HepG2 (cell line): ENCODE data around the gene COL4A3. TPM values are rescaled to one million over a fixed set of nuclear protein-coding genes. Genes with fewer than 3 reads are reported as not detected.

Experiments used
- ATF2 ChIP-seq: sonication (generic); formaldehyde crosslinking; IDR thresholded peaks from 2 replicates; pipeline ENCODE4 v1.4.0; 2020; ENCODE audit warnings: missing genetic modification reagents
- ATF3 ChIP-seq: sonication (generic); formaldehyde crosslinking; IDR thresholded peaks from 2 replicates; pipeline ENCODE4 v1.4.0; 2020; ENCODE audit warnings: missing genetic modification reagents
- ESRRA ChIP-seq: sonication (generic); formaldehyde crosslinking; IDR thresholded peaks from 2 replicates; pipeline ENCODE4 v1.5.1; 2020; ENCODE audit warnings: mild to moderate bottlenecking, low read depth, missing genetic modification reagents
- EZH2 ChIP-seq: conservative IDR thresholded peaks from 2 replicates; pipeline ENCODE4 v1.6.1; 2012; ENCODE audit warnings: mild to moderate bottlenecking, low read depth, low read length, moderate library complexity
- GATAD1 ChIP-seq: IDR thresholded peaks from 2 replicates; pipeline ENCODE4 v1.6.1; 2016; ENCODE audit warnings: missing genetic modification reagents, missing compliant biosample characterization
- KAT7 ChIP-seq: IDR thresholded peaks from 2 replicates; pipeline ENCODE4 v1.6.1; 2018; ENCODE audit warnings: borderline replicate concordance, missing compliant biosample characterization
- KDM6A ChIP-seq: IDR thresholded peaks from 2 replicates; pipeline ENCODE4 v1.6.1; 2016; ENCODE audit warnings: low read depth
- MBNL3 ChIP-seq: fragments of 250-450 bp; sonication (Bioruptor Pico); conservative IDR thresholded peaks from 2 replicates; pipeline ENCODE4 v1.8.0; 2022; ENCODE audit warnings: mild to moderate bottlenecking, inconsistent platforms
- NR3C1 ChIP-seq: sonication (generic); formaldehyde crosslinking; IDR thresholded peaks from 2 replicates; pipeline ENCODE4 v1.4.0; 2020; ENCODE audit warnings: missing genetic modification reagents
- RARG ChIP-seq: sonication (generic); formaldehyde crosslinking; IDR thresholded peaks from 2 replicates; pipeline ENCODE4 v1.4.0; 2020; ENCODE audit warnings: low read depth, mild to moderate bottlenecking, missing genetic modification reagents
- RNF2 ChIP-seq: fragments of 450-650 bp; conservative IDR thresholded peaks from 2 replicates; pipeline ENCODE4 v1.6.1; 2016; ENCODE audit warnings: low read depth
- SAFB2 ChIP-seq: sonication (generic); formaldehyde crosslinking; IDR thresholded peaks from 2 replicates; pipeline ENCODE4 v1.5.1; 2020; ENCODE audit warnings: missing genetic modification reagents, low read depth, mild to moderate bottlenecking, borderline replicate concordance
- SIX1 ChIP-seq: sonication (generic); formaldehyde crosslinking; IDR thresholded peaks from 2 replicates; pipeline ENCODE4 v1.4.0; 2020; ENCODE audit warnings: missing genetic modification reagents, borderline replicate concordance
- SP5 ChIP-seq: IDR thresholded peaks from 2 replicates; pipeline ENCODE4 v1.6.1; 2016; ENCODE audit warnings: low read depth, borderline replicate concordance
- ZBTB20 ChIP-seq: sonication (generic); formaldehyde crosslinking; IDR thresholded peaks from 2 replicates; pipeline ENCODE4 v1.8.1; 2023; ENCODE audit warnings: missing genetic modification reagents, low read depth, mild to moderate bottlenecking, borderline replicate concordance
- ZBTB26 ChIP-seq: IDR thresholded peaks from 2 replicates; pipeline ENCODE4 v1.6.1; 2016; ENCODE audit warnings: missing compliant biosample characterization, missing genetic modification reagents, borderline replicate concordance
- ZHX1 ChIP-seq: sonication (generic); formaldehyde crosslinking; IDR thresholded peaks from 2 replicates; pipeline ENCODE4 v1.8.1; 2022; ENCODE audit warnings: low read depth, mild to moderate bottlenecking, missing genetic modification reagents
- ZNF274 ChIP-seq: sonication (generic); formaldehyde crosslinking; IDR thresholded peaks from 2 replicates; pipeline ENCODE4 v1.5.1; 2020; ENCODE audit warnings: mild to moderate bottlenecking, missing genetic modification reagents
- ZNF333 ChIP-seq: sonication (generic); formaldehyde crosslinking; IDR thresholded peaks from 2 replicates; pipeline ENCODE4 v1.4.0; 2020; ENCODE audit warnings: mild to moderate bottlenecking, missing genetic modification reagents, borderline replicate concordance
- ZNF33A ChIP-seq: sonication (generic); formaldehyde crosslinking; IDR thresholded peaks from 2 replicates; pipeline ENCODE4 v1.5.1; 2020; ENCODE audit warnings: missing genetic modification reagents, mild to moderate bottlenecking, moderate library complexity, borderline replicate concordance
- ZNF460 ChIP-seq: sonication (generic); formaldehyde crosslinking; IDR thresholded peaks from 2 replicates; pipeline ENCODE4 v1.5.1; 2020; ENCODE audit warnings: missing genetic modification reagents, mild to moderate bottlenecking, borderline replicate concordance
- ZNF547 ChIP-seq: sonication (generic); formaldehyde crosslinking; IDR thresholded peaks from 2 replicates; pipeline ENCODE4 v1.5.1; 2020; ENCODE audit warnings: mild to moderate bottlenecking, missing genetic modification reagents
- ZNF564 ChIP-seq: sonication (generic); formaldehyde crosslinking; IDR thresholded peaks from 2 replicates; pipeline ENCODE4 v1.8.1; 2023; ENCODE audit warnings: mild to moderate bottlenecking, missing genetic modification reagents
- ZNF644 ChIP-seq: IDR thresholded peaks from 2 replicates; pipeline ENCODE4 v1.6.1; 2016; ENCODE audit warnings: low read depth
- ZNF792 ChIP-seq: IDR thresholded peaks from 2 replicates; pipeline ENCODE4 v1.6.1; 2016
- polyA plus RNA-seq, 8 experiments: library from polyadenylated mRNA; depleted of rRNA in 3 of 8; stranded (reverse) in 7 of 8; unstranded in 1 of 8; fragments of >200 nt; fragmentation: Illumina TruSeq in 4 of 8; extraction: Trizol in 4 of 8; gene quantifications; 2 replicates each; pipeline versions ENCODE4 v1.2.1 to v1.2.3, GENCODE V29; 2011 to 2016; ENCODE audit warnings: low read depth in 4 of 8, missing spikeins in 1 of 8, mixed read lengths in 1 of 8; ENCODE audit not compliant: insufficient read depth in 1 of 8
- total RNA-seq, 5 experiments: library from RNA; depleted of rRNA; stranded (reverse); fragments of >200 nt; fragmentation: Illumina TruSeq; extraction: Trizol; gene quantifications; 2 replicates each; pipeline ENCODE4 v1.2.3, GENCODE V29; 2016; ENCODE audit warnings: low read depth in 1 of 5

The COL4A3 gene
- total and polyA plus RNA-seq, 2 of the 13 experiments (the other 11 are each of a cell fraction or from before 2014, with no cell fraction given) = 0.02 TPM; not detected in 1

GRCh38 chr2:227324995-227325838, 160.8 kb downstream of the COL4A3 start, which contains the start of gene MFF (continued):
- TF ChIP-seq ATF3 (CRISPR knock-in tag) (peak; percentile 67), ZHX1 (peak; percentile 97), ZNF33A (0 out of 2 replicates have a peak, but pooled peaks have one; percentile 88), MBNL3 (CRISPR knock-in tag) (no peak; the same call in 1 of the 2 replicates), ZNF274 (CRISPR knock-in tag) (peak; percentile 97), ATF2 (CRISPR knock-in tag) (peak; percentile 95), ZNF460 (no peak; the same call in 1 of the 2 replicates), ZNF792 (CRISPR knock-in tag) (peak; percentile 98), RARG (CRISPR knock-in tag) (no peak), ZNF333 (CRISPR knock-in tag) (peak; percentile 39; the same call in 1 of the 2 replicates), ESRRA (peak; percentile 85), SP5 (peak; percentile 73), SAFB2 (peak; percentile 91; the same call in 1 of the 2 replicates), ZNF547 (CRISPR knock-in tag) (peak; percentile 95), ZBTB20 (CRISPR knock-in tag) (peak; percentile 94; the same call in 1 of the 2 replicates), NR3C1 (CRISPR knock-in tag) (no peak), KAT7 (CRISPR knock-in tag) (peak; percentile 94; the same call in 1 of the 2 replicates), ZNF644 (CRISPR knock-in tag) (peak; percentile 95), KDM6A (0 out of 2 replicates have a peak, but pooled peaks have one; percentile 24), ZNF564 (peak; percentile 98), GATAD1 (CRISPR knock-in tag) (peak; percentile 95), SIX1 (CRISPR knock-in tag) (peak; percentile 13; the same call in 1 of the 2 replicates), RNF2 (peak; percentile 99), ZBTB26 (CRISPR knock-in tag) (peak; percentile 95), EZH2 (no peak)
